ENCODE data around the gene KCTD16.

GRCh38 chr5:144267961-144268513 is 97.4 kb downstream of the KCTD16 start:
- TF ChIP-seq CTCF (IDR thresholded peaks at IDR 0.05; ENCODE audit: poor library complexity) (no peak), EZH2 (IDR thresholded peaks at IDR 0.05; ENCODE audit: borderline replicate concordance) (no peak), EZH2phosphoT487 (IDR thresholded peaks at IDR 0.05; ENCODE audit: low read depth, severe bottlenecking, unreplicated experiment) (no peak)
